Stimulated activated CD4-positive, alpha-beta T cell treated with anti-CD3 and anti-CD28 coated beads, Interleukin-15, amount 100 ng/mL, for 48 hours (primary cell): Measurements from ENCODE around the gene ALK.

Source experiments
- DNase-seq, 2 donors: peaks; one replicate each; pipeline ENCODE4 v3.0.0-alpha.2; 2020; ENCODE audit warnings: low read depth in 2 of 2

ALK gene

DNA sequence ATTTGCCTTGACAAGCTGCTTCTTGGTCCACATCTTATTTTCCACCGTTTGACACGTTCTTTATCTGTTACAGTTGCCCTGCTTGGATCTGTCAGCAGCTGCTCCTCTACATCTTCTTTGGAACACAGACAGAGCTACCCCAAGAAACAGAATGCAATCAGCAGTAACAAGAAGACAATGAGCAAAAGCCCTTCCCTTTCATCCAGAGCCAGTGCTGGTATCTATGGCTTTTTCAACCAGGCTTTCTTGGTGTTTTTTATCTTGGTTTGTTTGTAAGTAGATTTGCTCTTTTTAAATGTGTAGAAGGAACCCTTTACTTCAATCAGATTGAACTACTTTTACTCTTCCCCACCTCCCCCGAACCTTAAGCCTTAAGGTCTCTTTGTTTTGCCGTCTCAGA lies 764.3 kb downstream of the ALK start:
- no peak for DNase-seq

DNA sequence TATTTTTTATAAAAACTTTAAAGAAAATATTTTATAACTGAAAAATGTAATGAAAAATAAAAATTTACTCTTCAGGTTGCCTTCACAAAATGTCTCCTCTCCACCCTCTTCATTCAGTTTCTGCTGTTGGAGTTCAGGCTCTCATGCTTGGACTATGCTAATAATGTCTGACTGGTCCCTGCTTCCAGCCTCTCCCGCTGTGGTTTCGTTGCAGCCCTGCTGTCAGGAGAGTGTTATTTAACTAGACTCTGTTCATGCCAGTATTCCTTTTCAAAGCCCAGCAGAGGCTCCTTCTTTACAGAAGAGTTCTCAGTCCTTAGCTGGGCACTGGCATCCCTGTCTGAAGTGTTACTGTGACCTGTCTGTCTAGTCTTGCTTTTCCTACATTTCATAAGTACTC lies 765.8 kb downstream of the ALK start:
- DNase-seq, result no peak

DNA sequence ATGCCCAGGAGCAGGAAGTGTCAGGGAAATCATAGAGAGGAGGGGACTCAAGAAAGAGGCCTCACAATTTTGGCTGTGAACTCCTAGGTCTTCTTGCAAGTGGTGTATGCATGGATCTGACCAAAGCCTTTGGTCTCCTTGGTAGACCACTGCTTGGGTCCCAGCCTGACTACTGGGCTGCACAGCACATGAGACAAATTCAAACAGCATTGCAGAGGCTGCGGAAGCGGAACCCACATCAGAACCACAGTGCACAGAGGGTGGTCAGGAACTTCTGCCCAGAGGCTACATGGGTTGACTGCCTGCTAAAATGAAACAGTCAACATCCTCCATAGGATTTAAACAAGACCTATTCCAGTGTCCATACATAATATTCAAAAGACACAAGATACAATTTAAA lies 766.8 kb downstream of the ALK start:
- DNase-seq, result no peak

DNA sequence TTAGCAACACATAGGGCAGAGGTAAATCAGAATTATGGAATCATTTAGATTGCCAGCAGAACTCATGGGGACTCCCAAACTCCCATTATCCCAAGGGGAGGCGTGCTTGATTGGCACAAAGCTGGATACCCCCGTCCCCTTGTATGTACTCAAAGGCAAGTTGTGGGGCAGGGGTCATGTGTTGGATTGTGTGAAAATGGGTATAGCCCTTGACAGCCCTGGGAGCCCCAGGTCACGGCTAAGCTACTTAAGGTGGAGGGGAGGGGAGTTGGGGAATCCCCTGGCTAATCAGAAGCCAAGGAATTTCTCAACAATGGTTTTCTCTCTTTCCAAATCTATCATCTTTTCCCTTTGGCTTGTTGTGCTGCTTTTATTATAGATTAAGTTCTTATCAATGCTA lies 773.4 kb downstream of the ALK start:
- DNase-seq, result no peak

DNA sequence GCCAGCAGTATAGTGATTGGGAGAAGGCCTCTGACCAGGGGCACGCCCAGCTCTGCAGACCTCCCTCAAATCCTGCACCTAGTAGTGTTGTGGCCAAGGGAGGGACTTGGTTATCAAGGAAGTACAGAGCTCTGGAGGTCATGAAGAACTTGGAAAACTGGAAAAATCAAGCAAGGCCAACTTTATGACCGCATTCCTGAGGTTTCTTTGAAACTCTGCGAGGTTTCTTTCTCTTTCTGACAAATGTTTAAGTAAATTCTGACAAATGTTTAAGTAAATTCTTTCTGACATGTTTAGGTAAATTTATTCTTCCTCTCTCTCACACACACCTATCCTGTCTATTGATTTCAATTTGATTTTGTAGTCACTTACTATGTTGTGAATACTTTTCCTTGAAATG lies 775.2 kb downstream of the ALK start:
- DNase-seq, result no peak

DNA sequence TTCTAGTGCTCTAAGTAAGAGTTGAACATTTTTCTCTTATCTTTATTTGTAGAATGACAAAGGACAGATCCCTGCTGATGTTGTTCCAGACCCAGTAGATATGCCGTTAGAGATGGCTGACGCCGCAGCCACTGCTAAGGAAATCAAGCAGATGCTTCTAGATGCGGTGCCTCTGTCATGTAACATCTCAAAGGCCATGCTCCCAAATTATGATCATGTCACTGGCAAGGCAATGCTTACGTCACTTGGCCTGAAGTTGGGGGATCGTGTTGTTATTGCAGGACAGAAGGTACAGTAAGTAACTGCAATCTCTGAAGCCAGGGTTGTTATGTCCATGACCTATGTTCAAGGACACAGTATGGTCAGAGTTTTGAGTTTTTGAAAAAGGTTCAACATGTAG lies 777.7 kb downstream of the ALK start:
- no peak for DNase-seq
